Renal pelvis (tissue), 4 donors: Measurements from ENCODE around the gene EPHA2. TPM values are rescaled to one million over a fixed set of nuclear protein-coding genes. Genes with fewer than 3 reads are reported as not detected.

ENCODE experiments used
- DNase-seq: peaks from one replicate; pipeline ENCODE4 v3.0.0-alpha.2; 2013
- polyA plus RNA-seq, 3 donors: library from polyadenylated mRNA; unstranded; fragments of 120-200 nt; gene quantifications; one replicate each; pipeline ENCODE4 v1.2.1, GENCODE V29; 2013; ENCODE audit not compliant: insufficient read length in 3 of 3

EPHA2 gene
- polyA plus RNA-seq, 3 donors: 19.1 to 19.9 (median 19.2) TPM

- DNase-seq: no peak
Observed at GRCh38 chr1:16138772-16139221, 17.1 kb downstream of the EPHA2 start.

GRCh38 chr1:16137890-16138467, 17.9 kb downstream of the EPHA2 start:
- no peak for DNase-seq

GRCh38 chr1:16135501-16135900, 20.4 kb downstream of the EPHA2 start:
- DNase-seq: no peak

GRCh38 chr1:16134906-16135305, 21.0 kb downstream of the EPHA2 start:
- DNase-seq: no peak

GRCh38 chr1:16134066-16134801, 21.6 kb downstream of the EPHA2 start:
- DNase-seq: no peak

GRCh38 chr1:16133007-16133961, 22.6 kb downstream of the EPHA2 start:
- DNase-seq: no peak

- DNase-seq: no peak
Observed at GRCh38 chr1:16132325-16132785, 23.5 kb downstream of the EPHA2 start.

- DNase-seq: no peak
Observed at GRCh38 chr1:16131636-16132324, 24.1 kb downstream of the EPHA2 start.

- no peak for DNase-seq
Observed at GRCh38 chr1:16130827-16131226, 25.0 kb downstream of the EPHA2 start.

GRCh38 chr1:16129921-16130543, 25.8 kb downstream of the EPHA2 start:
- no peak for DNase-seq

GRCh38 chr1:16129316-16129715, 26.6 kb downstream of the EPHA2 start:
- no peak for DNase-seq

GRCh38 chr1:16128338-16128741, 27.5 kb downstream of the EPHA2 start:
- no peak for DNase-seq

- no peak for DNase-seq
Observed at GRCh38 chr1:16127676-16128337, 28.1 kb downstream of the EPHA2 start.

GRCh38 chr1:16126743-16127515, 28.9 kb downstream of the EPHA2 start:
- DNase-seq: no peak

- no peak for DNase-seq
Observed at GRCh38 chr1:16126160-16126559, 29.7 kb downstream of the EPHA2 start.

GRCh38 chr1:16125483-16125882, 30.4 kb downstream of the EPHA2 start:
- no peak for DNase-seq

GRCh38 chr1:16125088-16125470, 30.8 kb downstream of the EPHA2 start:
- no peak for DNase-seq

- DNase-seq: no peak
Observed at GRCh38 chr1:16124377-16125087, 31.3 kb downstream of the EPHA2 start.

GRCh38 chr1:16122916-16123315, 33.0 kb downstream of the EPHA2 start:
- no peak for DNase-seq
